Bone marrow (tissue), 2 donors: ENCODE results near the gene SLC27A4.
A peak's percentile ranks its signal among the peaks of the same experiment; 100 is the strongest.
"Not testable (repeated sequence)": the region's sequence is repeated elsewhere in the genome, so short reads cannot be mapped to it uniquely, and the experiment has no call there.

Source experiments
- DNase-seq, 2 donors: peaks; one replicate each; lab custom pipeline; 2025; lab: John Stamatoyannopoulos, UW

Gene SLC27A4

DNA sequence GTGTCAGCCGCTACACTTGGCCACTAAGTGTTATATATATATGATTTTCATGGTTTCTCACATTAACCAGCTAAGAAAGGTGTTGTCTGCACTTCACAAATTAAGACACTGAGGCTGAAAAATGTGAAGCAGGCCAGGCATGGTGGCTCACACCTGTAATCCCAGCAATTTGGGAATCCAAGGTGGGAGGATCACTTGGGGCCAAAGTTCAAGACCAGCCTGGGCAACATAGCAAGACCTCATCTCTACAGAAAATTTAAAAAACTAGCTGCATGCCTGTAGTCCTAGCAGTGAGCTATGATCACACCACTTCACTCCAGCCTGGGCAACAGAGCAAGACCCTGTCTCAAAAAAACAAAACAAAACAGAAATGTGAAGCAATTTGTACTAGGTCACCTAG, 15.9 kb upstream of the SLC27A4 start:
- DNase-seq = no peak

DNA sequence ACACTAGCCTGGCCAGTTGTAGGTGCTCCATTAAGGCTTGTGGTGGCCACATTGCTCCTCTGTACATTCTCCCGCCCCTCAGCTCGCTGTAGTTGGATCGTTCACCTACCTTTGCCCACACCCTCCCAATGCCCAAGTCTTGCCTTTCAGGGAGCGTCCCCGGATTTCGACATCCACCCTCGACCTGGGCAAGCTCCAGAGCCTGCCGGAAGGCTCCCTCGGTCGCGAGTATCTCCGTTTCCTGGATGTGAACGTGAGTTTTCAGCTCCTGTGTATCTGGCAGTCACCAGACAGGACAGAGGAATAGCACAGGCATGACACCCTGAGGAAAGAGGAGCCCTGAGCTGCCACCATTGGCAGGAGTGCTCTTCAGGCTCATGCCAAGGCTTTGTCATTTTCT, 14.7 kb upstream of the SLC27A4 start:
- no peak for DNase-seq

DNA sequence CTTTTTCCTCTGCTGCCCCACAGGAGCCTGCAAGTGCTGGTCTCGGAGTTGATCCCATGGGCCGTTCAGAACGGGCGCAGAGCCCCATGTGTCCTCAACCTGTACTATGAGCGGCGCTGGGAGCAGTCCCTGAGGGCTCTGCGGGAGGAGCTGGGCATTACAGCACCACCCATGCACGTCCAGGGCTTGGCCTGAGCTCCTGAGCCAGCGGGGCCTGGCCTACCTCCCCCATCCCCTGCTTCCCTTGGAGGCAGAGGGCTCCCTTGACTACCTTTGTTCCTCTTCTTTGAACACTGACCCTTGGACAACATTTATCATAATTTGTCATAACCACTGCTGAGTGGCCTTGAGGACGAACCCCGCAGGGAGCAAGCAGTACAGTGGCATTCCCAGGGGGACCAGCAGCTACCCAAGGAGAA, 6.9 kb upstream of the SLC27A4 start:
- DNase-seq = no peak

DNA sequence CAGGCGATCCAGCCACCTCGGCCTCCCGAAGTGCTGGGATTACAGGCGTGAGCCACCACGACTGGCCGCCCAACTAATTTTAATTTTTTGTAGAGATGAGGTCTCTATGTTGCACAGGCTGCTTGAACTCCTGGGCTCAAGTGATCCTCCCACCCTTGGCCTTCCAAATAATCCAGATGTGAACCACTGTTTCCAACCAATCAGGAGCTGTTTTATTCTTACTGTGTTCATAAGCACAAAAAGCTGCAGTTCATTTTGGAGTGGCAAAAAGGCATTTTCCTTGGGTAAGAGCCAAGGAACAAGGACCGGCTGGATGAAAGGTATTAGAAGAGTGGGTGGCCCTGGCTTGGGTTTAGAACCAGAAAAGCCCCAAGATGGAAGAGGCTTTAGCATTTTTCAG, 5.2 kb upstream of the SLC27A4 start:
- DNase-seq = no peak

DNA sequence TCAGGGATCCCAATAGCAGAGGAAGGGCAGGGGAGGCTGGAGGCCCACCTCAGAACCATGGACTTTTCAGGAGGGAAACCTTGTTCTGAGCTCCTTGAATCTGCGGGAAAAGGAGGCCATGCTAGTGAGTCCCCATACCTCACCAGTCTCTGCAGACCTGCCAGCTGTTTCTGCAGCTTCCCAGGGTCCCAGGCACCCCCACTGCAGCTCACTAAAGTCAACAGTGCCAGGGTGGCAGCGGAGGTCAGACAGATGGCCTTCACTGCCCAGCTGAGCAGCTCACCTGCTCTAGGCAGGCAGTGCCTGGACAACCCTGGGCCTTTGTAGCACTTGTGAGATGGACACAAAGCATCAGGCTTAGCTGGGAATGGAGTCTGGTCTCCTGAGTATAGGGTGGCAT, 4.4 kb upstream of the SLC27A4 start:
- no peak for DNase-seq

DNA sequence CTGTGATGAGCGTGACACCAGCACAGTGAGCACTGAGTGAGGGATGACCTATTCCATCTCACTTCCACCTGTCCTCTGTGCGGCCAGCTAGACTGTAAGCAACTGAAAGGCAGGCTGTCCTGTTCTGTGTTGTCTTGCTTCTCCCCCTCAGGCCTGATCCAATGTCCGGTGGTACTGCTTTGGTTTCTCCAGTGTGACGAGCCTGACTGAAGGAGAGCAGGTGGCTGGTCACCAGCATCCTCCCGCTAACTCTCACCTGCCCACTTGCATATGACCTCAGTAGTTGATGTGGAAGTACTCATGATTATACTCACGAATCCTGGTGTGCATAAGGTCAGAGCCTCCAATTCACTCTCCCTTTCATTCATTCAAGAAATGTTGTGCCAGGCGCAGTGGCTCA, 2.4 kb upstream of the SLC27A4 start:
- no peak for DNase-seq

DNA sequence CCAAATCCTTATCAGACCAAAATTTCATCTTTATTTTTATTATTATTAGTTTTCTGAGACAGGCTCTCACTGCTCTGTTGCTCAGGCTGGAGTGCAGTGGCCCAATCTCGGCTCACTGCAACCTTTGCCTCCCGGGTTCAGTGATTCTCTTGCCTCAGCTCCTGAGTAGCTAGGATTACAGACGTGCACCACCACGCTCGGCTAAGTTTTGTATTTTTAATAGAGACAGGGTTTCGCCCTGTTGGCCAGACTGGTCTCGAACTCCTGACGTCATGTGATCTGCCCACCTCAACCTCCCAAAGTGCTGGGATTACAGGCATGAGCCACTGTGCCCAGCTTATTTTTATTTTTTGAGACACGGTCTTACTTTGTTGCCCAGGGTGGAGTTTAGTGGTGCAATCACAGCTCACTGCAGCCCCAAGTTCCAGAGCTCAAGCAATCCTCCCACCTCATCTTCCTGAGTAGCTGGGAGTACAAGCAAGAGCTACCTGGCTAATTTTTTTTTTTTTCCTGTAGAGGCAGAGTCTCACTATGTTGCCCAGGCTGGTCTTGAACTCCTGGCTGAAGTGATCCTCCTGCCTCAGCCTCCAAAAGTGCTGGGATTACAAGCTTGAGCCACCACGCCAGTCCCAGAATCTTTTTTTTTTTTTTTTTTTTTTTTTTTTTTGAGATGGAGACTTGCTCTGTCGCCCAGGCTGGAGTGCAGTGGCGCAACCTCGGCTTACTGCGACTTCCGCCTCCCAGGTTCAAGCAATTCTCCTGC, 1.3 kb upstream of the SLC27A4 start:
- not testable (repeated sequence) for DNase-seq

DNA sequence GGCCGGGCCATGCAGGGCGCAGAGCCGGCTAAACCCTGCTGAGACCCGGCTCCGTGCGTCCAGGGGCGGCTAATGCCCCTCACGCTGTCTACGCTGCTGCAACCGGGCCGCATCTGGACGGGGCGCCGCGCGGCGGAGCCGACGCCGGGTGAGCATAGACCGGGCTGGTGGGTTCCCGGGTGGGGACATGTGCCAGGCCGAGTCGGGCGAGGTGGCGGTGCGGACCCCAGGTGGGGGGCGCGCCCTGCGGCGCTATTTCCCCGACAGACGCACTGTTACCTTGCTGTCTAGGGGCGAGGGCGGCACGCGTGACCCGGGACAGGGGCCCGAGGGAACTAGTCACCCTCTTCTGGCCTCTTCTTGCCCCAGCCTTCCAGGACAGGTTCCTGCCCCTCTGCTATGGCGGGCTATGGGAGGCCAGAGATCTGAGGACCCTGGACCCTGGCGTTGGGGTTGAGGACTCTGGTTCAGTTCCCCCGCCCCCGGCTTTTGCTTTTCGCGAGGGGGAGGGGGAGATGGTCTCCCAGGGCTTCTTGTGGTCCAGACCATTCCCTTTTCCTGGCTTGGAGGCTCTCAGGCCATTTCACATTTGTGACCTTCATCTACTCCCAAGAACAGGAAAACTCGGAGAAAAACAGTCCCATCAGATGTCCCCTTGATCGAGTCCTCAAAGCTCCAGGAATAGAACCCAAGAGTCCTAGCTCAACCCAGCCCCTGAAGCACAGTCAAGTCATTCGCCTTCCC, 536 bp downstream of the SLC27A4 start:
- peak in 1 of 2 donors; percentile 37 for DNase-seq

DNA sequence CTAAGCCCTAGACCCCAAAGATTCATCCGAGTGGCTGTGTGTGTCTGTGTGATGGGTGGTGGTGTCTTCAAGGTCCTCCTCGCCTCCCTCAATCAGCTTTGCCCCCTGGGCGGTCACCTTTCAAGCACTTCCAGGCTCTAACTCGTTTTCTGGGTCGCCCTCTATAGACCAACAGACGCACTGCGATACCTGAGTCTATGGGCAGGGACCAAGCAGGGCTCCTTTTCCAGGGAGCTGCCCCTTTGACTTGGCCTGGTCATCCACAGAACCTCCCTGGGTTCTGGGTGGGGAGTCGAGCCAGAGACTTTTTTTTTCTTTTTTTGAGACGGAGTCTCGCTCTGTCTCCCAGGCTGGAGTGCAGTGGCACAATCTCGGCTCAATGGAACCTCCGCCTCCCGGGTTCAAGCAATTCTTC, 1.1 kb downstream of the SLC27A4 start:
- peak; percentile 15 to 27 for DNase-seq

DNA sequence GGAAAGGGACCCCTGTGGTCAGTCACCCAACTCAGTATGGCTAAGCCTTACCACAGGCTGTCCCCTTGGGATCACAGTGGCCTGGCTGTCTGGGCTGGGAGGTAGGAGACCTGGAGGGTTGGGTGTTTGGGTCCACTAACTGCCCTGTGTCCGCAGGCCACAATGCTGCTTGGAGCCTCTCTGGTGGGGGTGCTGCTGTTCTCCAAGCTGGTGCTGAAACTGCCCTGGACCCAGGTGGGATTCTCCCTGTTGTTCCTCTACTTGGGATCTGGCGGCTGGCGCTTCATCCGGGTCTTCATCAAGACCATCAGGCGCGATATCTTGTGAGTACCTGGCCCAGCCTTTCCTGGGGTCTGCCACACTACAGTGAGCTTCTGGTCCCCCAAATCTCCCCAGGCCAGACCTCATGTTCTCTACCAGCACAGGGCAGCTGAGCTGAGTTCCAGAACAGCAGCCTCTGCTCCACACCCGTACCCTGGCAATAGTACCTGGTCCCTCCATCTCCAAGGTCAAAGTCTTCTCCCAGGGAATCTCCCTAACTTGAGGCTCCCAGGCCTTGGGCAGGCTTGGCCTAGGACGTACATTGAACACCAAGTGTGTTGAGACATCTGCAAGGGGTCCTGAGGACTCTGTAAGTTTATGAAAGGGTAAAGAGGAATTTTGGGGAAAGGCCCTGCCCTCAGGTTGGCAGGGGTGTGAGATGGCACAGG, 2.8 kb downstream of the SLC27A4 start:
- DNase-seq = no peak

DNA sequence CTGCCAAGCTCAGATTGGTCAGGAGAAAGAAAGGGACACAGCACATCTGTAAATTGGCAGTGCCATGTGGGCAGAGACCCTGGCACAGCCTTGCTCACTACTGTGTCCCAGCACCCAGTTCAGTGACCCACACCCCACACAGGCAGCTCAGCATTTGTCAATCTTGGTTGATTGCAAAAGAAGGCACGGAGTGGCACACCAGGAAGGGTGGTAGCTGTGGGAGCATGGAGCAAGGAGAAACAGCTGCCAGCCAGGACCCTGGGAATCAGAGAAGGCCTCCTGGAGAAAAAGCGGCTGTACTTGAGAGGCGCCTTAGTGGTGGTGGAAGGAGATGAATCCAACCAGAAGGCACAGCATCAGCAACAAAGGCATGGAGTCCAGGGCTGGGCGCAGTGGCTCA, 3.5 kb downstream of the SLC27A4 start:
- DNase-seq = no peak

DNA sequence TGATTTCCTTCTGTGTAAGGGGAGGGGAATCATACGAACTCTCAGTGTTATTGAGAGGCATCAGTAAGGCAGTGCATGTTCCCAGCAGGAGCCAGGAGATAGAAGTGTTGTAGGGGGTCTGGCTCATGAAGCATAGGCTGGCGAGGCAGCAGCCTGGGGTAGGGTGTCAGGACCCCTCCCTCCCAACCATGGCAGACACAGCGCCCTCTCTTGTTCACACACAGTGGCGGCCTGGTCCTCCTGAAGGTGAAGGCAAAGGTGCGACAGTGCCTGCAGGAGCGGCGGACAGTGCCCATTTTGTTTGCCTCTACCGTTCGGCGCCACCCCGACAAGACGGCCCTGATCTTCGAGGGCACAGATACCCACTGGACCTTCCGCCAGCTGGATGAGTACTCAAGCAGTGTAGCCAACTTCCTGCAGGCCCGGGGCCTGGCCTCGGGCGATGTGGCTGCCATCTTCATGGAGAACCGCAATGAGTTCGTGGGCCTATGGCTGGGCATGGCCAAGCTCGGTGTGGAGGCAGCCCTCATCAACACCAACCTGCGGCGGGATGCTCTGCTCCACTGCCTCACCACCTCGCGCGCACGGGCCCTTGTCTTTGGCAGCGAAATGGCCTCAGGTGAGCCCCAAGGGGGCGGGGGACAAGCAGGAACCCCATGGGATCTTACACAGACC, 4.7 kb downstream of the SLC27A4 start:
- no peak for DNase-seq

DNA sequence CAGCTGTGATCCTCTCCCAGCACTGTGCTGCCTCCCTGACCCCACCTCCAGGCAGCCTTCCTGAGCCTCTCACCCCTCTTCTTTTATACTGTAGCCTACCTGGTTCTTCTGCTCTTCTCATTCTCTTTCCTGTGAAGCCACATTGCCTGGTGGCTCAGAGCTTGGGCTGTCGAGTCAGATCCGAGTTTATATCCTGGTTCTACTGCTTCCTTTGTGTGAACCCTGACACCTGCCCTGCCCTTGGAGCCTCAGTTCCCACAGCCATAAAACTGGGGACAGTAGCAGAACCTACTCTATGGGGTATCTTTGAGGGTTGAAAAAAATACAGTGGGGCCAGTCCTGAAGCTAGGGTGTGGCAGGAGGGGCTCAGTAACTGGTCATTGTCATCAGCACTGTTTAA, 8.8 kb downstream of the SLC27A4 start:
- DNase-seq = no peak

DNA sequence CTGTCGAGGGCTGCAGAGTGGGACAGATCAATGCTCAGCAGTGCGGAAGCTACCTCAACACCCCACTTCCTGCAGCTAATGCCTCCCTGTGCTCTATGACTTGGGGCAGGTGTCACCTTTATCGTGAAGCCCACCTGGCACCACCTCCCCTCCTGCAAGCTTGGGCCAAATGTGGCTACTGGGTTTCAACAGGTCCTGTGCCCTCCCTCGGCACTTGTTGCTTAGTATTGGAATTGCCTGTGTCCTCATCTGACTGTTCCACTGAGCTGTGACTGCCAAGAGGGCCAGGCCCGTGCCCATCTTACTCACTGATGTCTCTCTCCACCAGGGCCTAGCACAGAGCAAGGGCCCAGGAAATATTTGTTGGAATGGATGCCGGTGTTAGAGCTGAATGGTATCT, 9.4 kb downstream of the SLC27A4 start:
- no peak for DNase-seq

DNA sequence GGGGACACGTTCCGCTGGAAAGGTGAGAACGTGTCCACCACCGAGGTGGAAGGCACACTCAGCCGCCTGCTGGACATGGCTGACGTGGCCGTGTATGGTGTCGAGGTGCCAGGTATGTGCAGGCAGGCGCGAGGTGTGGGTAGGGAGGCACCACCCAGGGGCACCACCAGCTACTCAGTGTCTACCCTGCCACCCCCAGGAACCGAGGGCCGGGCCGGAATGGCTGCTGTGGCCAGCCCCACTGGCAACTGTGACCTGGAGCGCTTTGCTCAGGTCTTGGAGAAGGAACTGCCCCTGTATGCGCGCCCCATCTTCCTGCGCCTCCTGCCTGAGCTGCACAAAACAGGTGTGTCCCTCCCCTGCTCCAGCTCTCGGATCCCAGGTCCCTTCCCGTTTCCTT, 15.1 kb downstream of the SLC27A4 start:
- DNase-seq = no peak

DNA sequence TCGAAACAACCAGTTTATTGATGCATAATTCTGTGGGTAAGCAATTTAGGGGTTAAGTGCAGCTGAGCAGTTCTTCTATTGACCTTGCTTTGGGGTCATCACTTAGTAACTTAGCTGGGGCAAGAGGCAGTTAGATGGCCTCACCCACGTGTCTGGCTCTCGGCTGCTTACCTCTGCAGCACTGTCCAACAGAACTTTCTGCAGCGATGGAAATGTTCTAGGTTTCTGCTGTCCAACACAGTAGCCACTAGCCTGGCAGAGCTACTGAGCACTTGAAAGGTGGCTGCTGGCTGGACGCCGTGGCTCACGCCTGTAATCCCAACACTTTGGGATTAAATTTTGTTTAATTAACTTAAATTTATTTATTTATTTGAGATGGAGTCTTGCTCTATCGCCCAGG, 17.8 kb downstream of the SLC27A4 start:
- no peak for DNase-seq

DNA sequence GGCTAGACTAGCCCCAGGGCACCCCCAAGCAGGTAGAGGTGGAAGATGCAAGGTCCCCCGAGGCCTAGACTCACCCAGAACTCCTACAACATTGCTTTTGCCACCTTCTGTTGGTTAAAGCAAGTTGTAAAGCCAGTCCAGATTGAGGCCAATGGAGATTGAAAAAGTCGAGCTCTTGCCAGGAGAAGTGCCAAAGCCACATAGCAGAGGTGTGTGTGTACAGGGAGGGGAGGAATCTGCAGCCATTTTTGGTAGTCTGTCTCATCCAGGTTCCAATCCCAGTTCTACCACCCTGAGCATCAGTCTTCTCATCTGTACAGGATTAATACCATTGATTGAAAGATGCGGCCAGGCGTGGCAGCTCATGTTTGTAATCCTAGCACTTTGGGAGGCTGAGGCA, 18.5 kb downstream of the SLC27A4 start:
- no peak for DNase-seq

DNA sequence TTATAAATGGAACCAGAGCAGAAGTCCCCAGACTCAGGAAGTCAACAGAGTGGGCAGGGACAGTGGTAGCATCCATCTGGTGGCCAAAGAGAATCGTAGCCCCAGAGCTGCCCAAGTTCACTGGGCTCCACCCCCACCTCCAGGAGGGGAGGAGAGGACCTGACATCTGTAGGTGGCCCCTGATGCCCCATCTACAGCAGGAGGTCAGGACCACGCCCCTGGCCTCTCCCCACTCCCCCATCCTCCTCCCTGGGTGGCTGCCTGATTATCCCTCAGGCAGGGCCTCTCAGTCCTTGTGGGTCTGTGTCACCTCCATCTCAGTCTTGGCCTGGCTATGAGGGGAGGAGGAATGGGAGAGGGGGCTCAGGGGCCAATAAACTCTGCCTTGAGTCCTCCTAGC, 20.5 kb downstream of the SLC27A4 start:
- DNase-seq = no peak

DNA sequence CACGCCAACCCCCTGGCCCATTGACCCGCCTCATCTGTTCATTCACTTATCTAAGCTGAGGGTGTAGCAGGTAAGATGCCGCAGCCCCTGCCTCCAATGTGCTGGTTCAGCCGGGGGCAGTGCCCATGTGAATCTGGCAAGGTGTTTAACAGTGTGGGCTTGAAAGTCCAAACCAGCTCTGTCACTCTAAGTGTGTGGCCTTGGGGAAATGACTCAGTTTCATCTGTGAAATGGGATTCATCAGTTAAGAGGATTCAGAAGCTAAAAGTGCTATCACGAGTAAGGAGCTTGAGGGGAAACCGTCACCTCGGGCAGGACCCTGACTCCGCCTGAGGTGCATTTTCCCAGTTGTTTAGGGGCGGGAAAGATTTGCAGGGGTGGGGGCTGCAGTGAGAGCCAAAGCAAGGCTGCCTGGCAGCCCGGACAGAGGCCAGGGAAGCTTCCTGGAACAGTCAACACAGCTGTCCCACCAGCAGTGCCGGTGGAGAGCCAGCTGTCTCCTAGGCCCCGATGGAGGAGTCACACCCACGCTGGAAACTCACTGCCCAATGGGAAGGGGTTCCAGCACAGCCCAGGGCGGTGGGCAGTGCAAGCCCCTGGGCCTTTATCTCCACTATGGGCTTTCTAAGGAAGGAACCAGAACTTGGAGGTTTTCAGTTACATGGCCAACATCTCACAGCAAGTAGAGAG, 21.1 kb downstream of the SLC27A4 start:
- no peak for DNase-seq

DNA sequence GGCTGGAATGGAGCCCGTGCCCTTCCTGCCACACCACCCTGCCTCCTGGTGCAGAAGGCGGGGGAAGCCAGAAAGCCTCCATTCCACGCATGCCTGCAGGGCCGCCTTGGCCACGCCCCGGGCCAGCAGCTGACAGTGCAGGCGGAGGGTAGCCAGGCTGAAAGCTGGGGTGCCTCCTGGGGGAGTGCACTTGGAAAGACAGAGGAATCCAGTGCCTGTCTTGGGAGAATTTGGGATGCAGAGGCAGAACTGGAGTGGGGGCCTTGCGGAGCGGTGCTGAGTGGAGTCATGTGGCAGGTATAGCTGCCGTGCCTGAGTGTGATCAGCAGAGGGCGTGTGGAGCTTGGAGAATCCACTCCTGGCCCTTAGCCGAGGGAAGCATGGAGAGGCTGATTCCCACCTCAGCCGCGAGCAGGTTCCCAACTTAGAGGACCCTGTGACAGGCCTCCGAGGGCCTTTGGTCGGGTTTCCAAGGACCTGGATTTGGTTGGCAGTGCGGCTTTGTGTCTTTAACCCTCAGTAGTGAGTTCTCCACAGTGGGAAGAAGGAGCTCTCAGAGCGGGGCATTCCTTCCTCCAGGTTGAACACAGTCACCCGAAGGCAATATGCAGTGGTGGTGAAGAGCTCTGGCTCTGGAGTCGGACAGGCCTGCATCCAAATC, 21.8 kb downstream of the SLC27A4 start:
- peak; percentile 29 to 79 for DNase-seq

DNA sequence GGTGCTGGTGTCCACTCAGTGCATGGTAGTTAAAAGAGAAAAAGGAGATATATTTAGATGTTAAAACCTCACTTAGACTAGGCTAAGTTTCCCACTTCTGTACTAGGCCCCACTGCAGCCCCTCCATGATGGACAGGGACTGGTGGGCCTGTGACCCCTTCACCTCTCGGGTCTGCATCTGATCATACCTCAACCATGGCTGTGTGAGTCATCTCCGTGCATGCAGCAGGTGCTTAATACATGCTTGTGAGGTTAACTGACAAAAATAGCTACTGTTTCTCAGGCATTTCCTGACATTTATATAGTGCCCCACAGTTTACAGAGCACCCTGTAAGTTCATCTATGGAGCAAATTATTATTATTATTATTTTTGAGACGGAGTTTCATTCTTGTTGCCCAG, 22.4 kb downstream of the SLC27A4 start:
- DNase-seq = no peak
